SK-N-SH treated with all-trans-retinoic acid at 6 μM for 48 hours (cell line): Measurements from ENCODE around the gene PCF11.

Experiments
- ATAC-seq: fragments of 200-7000 bp; cut with Tn5 transposase; 3 replicates; pipeline ENCODE4 v1.9.1; 2020; ENCODE audit warnings: mild to moderate bottlenecking, moderate library complexity
- ARNTL ChIP-seq: fragments of 450-650 bp; formaldehyde crosslinking; IDR thresholded peaks from 2 replicates; pipeline ENCODE4 v1.5.0; 2020; ENCODE audit warnings: low read depth, mild to moderate bottlenecking, moderate library complexity, borderline replicate concordance
- CSDC2 ChIP-seq: fragments of 250-450 bp; sonication (Bioruptor Pico); IDR thresholded peaks from 2 replicates; pipeline ENCODE4 v1.5.0; 2020; ENCODE audit warnings: mild to moderate bottlenecking, moderate library complexity
- ESRRG ChIP-seq: fragments of 250-450 bp; sonication (Bioruptor Pico); IDR thresholded peaks from 2 replicates; pipeline ENCODE4 v1.6.1; 2021; ENCODE audit warnings: mild to moderate bottlenecking
- GLIS3 ChIP-seq: fragments of 250-450 bp; sonication (Bioruptor Pico); IDR thresholded peaks from 2 replicates; pipeline ENCODE4 v1.5.0; 2020; ENCODE audit warnings: mild to moderate bottlenecking, moderate library complexity
- ISL1 ChIP-seq: fragments of 250-450 bp; sonication (Bioruptor Pico); IDR thresholded peaks from 2 replicates; pipeline ENCODE4 v2.1.2; 2022; ENCODE audit warnings: mild to moderate bottlenecking, moderate library complexity
- OSR1 ChIP-seq: fragments of 250-450 bp; sonication (Bioruptor Pico); IDR thresholded peaks from 2 replicates; pipeline ENCODE4 v1.8.0; 2022; ENCODE audit warnings: moderate library complexity, mild to moderate bottlenecking, inconsistent platforms
- PATZ1 ChIP-seq: fragments of 250-450 bp; sonication (Bioruptor Pico); IDR thresholded peaks from 2 replicates; pipeline ENCODE4 v1.8.0; 2020; ENCODE audit warnings: mild to moderate bottlenecking, moderate library complexity, borderline replicate concordance
- POU6F1 ChIP-seq: fragments of 250-450 bp; sonication (Bioruptor Pico); IDR thresholded peaks from 2 replicates; pipeline ENCODE4 v1.8.0; 2021; ENCODE audit warnings: low read depth, mild to moderate bottlenecking, moderate library complexity, borderline replicate concordance
- PPARA ChIP-seq: fragments of 250-450 bp; sonication (Bioruptor Pico); IDR thresholded peaks from 2 replicates; pipeline ENCODE4 v1.5.0; 2020; ENCODE audit warnings: mild to moderate bottlenecking, borderline replicate concordance
- RARB ChIP-seq: fragments of 250-450 bp; sonication (Bioruptor Pico); IDR thresholded peaks from 2 replicates; pipeline ENCODE4 v1.8.0; 2021; ENCODE audit warnings: mild to moderate bottlenecking, moderate library complexity
- SNAI2 ChIP-seq: fragments of 250-450 bp; sonication (Bioruptor Pico); IDR thresholded peaks from 2 replicates; pipeline ENCODE4 v1.5.0; 2020; ENCODE audit warnings: mild to moderate bottlenecking, moderate library complexity
- TOX ChIP-seq: fragments of 250-450 bp; sonication (Bioruptor Pico); IDR thresholded peaks from 2 replicates; pipeline ENCODE4 v1.8.0; 2021; ENCODE audit warnings: mild to moderate bottlenecking, moderate library complexity, borderline replicate concordance
- ZC3H10 ChIP-seq: fragments of 250-450 bp; sonication (Bioruptor Pico); IDR thresholded peaks from 2 replicates; pipeline ENCODE4 v1.5.1; 2021; ENCODE audit warnings: mild to moderate bottlenecking, moderate library complexity
- ZFP30 ChIP-seq: fragments of 450-650 bp; formaldehyde crosslinking; IDR thresholded peaks from 2 replicates; pipeline ENCODE4 v1.5.0; 2022; ENCODE audit warnings: mild to moderate bottlenecking, moderate library complexity
- ZNF565 ChIP-seq: fragments of 450-650 bp; formaldehyde crosslinking; conservative IDR thresholded peaks from 2 replicates; pipeline ENCODE4 v1.5.0; 2020; ENCODE audit warnings: low read depth, mild to moderate bottlenecking, moderate library complexity
- ZNF70 ChIP-seq: fragments of 450-650 bp; formaldehyde crosslinking; IDR thresholded peaks from 2 replicates; pipeline ENCODE4 v1.5.0; 2020; ENCODE audit warnings: mild to moderate bottlenecking, moderate library complexity
- ZNF8 ChIP-seq: fragments of 450-650 bp; formaldehyde crosslinking; IDR thresholded peaks from 2 replicates; pipeline ENCODE4 v1.5.0; 2020; ENCODE audit warnings: mild to moderate bottlenecking, moderate library complexity
- TF ChIP-seq, protein P1 (sequence below): fragments of 250-450 bp; sonication (Bioruptor Pico); IDR thresholded peaks from 2 replicates; pipeline ENCODE4 v1.5.1; 2021; ENCODE audit warnings: mild to moderate bottlenecking, moderate library complexity
- TF ChIP-seq, protein P2 (sequence below): fragments of 250-450 bp; sonication (Bioruptor Pico); IDR thresholded peaks from 2 replicates; pipeline ENCODE4 v1.5.0; 2020; ENCODE audit warnings: mild to moderate bottlenecking, moderate library complexity

The PCF11 gene

GRCh38 chr11:83220260-83220659 is 63.3 kb downstream of the PCF11 start:
- no peak for TF ChIP-seq ESRRG
- no peak for TF ChIP-seq ZFP30 (CRISPR knock-in tag)
- TF ChIP-seq ISL1, result no peak
- TF ChIP-seq, protein P1, sequence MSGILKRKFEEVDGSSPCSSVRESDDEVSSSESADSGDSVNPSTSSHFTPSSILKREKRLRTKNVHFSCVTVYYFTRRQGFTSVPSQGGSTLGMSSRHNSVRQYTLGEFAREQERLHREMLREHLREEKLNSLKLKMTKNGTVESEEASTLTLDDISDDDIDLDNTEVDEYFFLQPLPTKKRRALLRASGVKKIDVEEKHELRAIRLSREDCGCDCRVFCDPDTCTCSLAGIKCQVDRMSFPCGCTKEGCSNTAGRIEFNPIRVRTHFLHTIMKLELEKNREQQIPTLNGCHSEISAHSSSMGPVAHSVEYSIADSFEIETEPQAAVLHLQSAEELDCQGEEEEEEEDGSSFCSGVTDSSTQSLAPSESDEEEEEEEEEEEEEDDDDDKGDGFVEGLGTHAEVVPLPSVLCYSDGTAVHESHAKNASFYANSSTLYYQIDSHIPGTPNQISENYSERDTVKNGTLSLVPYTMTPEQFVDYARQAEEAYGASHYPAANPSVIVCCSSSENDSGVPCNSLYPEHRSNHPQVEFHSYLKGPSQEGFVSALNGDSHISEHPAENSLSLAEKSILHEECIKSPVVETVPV (CRISPR knock-in tag), result no peak
- TF ChIP-seq PPARA, result no peak
- no peak for TF ChIP-seq SNAI2 (CRISPR knock-in tag)
- TF ChIP-seq ARNTL (CRISPR knock-in tag), result no peak
- no peak for TF ChIP-seq ZC3H10
- no peak for TF ChIP-seq ZNF8 (CRISPR knock-in tag)
- TF ChIP-seq ZNF565, result no peak
- TF ChIP-seq RARB (CRISPR knock-in tag), result no peak
- TF ChIP-seq TOX (CRISPR knock-in tag), result no peak
- TF ChIP-seq GLIS3, result no peak
- no peak for TF ChIP-seq PATZ1
- ATAC-seq, result no peak

- no peak for TF ChIP-seq ZNF565
- TF ChIP-seq ESRRG, result no peak
- no peak for TF ChIP-seq CSDC2 (CRISPR knock-in tag)
- TF ChIP-seq, protein P1 (CRISPR knock-in tag), result no peak
- TF ChIP-seq PATZ1, result no peak
- TF ChIP-seq, all 23 proteins: peak for 0
- ATAC-seq, result no peak
Measured at GRCh38 chr11:83221694-83222093, 64.8 kb downstream of the PCF11 start.

DNA sequence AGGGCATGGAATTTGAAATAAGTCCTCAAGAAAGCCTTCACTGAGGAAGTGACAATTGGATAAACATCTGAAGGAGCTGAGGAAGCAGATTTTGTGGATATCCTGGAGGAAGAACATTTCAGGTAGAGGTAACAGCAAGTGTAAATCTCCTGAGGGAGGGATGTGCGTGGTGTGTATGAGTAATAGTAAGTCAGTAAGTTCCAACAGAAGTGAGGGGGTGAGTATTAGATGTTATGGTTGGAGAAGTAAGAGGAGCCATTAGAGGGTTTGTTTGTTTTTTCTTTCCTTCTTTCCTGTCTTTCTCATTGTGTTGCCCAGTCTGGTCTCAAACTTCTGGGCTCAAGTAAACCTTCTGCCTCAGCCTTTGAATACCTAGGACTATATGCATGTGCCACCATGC is 65.6 kb downstream of the PCF11 start:
- ATAC-seq, result no peak

More for the DNA sequence above, 65.6 kb downstream of the PCF11 start:
- TF ChIP-seq POU6F1, result no peak
- TF ChIP-seq, protein P2, sequence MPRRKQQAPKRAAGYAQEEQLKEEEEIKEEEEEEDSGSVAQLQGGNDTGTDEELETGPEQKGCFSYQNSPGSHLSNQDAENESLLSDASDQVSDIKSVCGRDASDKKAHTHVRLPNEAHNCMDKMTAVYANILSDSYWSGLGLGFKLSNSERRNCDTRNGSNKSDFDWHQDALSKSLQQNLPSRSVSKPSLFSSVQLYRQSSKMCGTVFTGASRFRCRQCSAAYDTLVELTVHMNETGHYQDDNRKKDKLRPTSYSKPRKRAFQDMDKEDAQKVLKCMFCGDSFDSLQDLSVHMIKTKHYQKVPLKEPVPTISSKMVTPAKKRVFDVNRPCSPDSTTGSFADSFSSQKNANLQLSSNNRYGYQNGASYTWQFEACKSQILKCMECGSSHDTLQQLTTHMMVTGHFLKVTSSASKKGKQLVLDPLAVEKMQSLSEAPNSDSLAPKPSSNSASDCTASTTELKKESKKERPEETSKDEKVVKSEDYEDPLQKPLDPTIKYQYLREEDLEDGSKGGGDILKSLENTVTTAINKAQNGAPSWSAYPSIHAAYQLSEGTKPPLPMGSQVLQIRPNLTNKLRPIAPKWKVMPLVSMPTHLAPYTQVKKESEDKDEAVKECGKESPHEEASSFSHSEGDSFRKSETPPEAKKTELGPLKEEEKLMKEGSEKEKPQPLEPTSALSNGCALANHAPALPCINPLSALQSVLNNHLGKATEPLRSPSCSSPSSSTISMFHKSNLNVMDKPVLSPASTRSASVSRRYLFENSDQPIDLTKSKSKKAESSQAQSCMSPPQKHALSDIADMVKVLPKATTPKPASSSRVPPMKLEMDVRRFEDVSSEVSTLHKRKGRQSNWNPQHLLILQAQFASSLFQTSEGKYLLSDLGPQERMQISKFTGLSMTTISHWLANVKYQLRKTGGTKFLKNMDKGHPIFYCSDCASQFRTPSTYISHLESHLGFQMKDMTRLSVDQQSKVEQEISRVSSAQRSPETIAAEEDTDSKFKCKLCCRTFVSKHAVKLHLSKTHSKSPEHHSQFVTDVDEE, result no peak
- TF ChIP-seq, protein P1 (CRISPR knock-in tag), result no peak
- TF ChIP-seq GLIS3, result no peak
- TF ChIP-seq ZNF565, result no peak
- TF ChIP-seq TOX (CRISPR knock-in tag), result no peak
- TF ChIP-seq RARB (CRISPR knock-in tag), result no peak
- no peak for TF ChIP-seq ZC3H10
- TF ChIP-seq ZNF70 (CRISPR knock-in tag), result no peak
- TF ChIP-seq OSR1 (CRISPR knock-in tag), result no peak
